UCSD-AML1 (cell line): Measurements from ENCODE around the gene ESPNL.
"Not testable (repeated sequence)": the region's sequence is repeated elsewhere in the genome, so short reads cannot be mapped to it uniquely, and the experiment has no call there.

ENCODE experiments used
- DNase-seq: peaks from one replicate; lab custom pipeline; 2025; ENCODE audit not compliant: unreplicated experiment; lab: John Stamatoyannopoulos, UW

The ESPNL gene

GRCh38 chr2:238100049-238100820 is at the start of gene ESPNL:
Gene ESPNL, plus strand, starts transcription at chr2:238100340. Its CDS starts 80 bp downstream, at chr2:238100420.
- peak; percentile 30 for DNase-seq

- DNase-seq: no peak
These were observed 46.9 kb upstream of the ESPNL start for GRCh38 chr2:238053191-238053776.

GRCh38 chr2:238055841-238056240 is 44.3 kb upstream of the ESPNL start:
- DNase-seq: no peak

- not testable (repeated sequence) for DNase-seq
These were observed 42.2 kb upstream of the ESPNL start for GRCh38 chr2:238057696-238058575.

GRCh38 chr2:238059505-238059904 is 40.6 kb upstream of the ESPNL start:
- no peak for DNase-seq

- no peak for DNase-seq
These were observed 40.0 kb upstream of the ESPNL start for GRCh38 chr2:238060096-238060541.

GRCh38 chr2:238060542-238061314 is 39.4 kb upstream of the ESPNL start, which contains the start of gene SCLY:
Gene SCLY, plus strand, starts transcription at chr2:238061001. Its CDS starts 54 bp downstream, at chr2:238061055.
- DNase-seq: peak; percentile 99

GRCh38 chr2:238061315-238062202 is 38.6 kb upstream of the ESPNL start:
- DNase-seq: peak; percentile 58

- no peak for DNase-seq
These were observed 36.5 kb upstream of the ESPNL start for GRCh38 chr2:238063414-238064189.

GRCh38 chr2:238064376-238064775 is 35.8 kb upstream of the ESPNL start:
- no peak for DNase-seq

GRCh38 chr2:238065071-238065846 is 34.9 kb upstream of the ESPNL start:
- no peak for DNase-seq

GRCh38 chr2:238066218-238066617 is 33.9 kb upstream of the ESPNL start:
- DNase-seq: no peak

GRCh38 chr2:238066718-238067117 is 33.4 kb upstream of the ESPNL start:
- DNase-seq: not testable (repeated sequence)

GRCh38 chr2:238067939-238068338 is 32.2 kb upstream of the ESPNL start:
- DNase-seq: no peak

GRCh38 chr2:238069021-238069709 is 31.0 kb upstream of the ESPNL start:
- DNase-seq: no peak

GRCh38 chr2:238069877-238070276 is 30.3 kb upstream of the ESPNL start:
- no peak for DNase-seq

- no peak for DNase-seq
These were observed 24.7 kb upstream of the ESPNL start for GRCh38 chr2:238075397-238075796.

GRCh38 chr2:238077292-238077691 is 22.8 kb upstream of the ESPNL start:
- DNase-seq: no peak
